PFSK-1 (cell line): ENCODE measurements around the gene DDAH1.

Experiments
- FOXP2 ChIP-seq: optimal IDR thresholded peaks from 2 replicates; pipeline ENCODE3; 2011; ENCODE audit warnings: borderline replicate concordance, control low read depth, inconsistent platforms; ENCODE audit not compliant: insufficient read depth; ENCODE audit errors: extremely low read length, extremely low read depth
- POLR2AphosphoS5 ChIP-seq: IDR thresholded peaks from 2 replicates; pipeline ENCODE4 v1.6.1; 2012; ENCODE audit warnings: low read depth, mild to moderate bottlenecking, control low read depth, low read length, moderate library complexity
- REST ChIP-seq, 2 experiments: IDR thresholded peaks; 2 replicates each; pipeline versions ENCODE4 v1.6.1 to v1.8.0; 2011 to 2012; ENCODE audit warnings: low read depth in 2 of 2, low read length in 2 of 2, control low read depth in 1 of 2, inconsistent platforms in 1 of 2, mild to moderate bottlenecking in 1 of 2, moderate library complexity in 1 of 2; ENCODE audit not compliant: insufficient read depth in 1 of 2
- SIN3A ChIP-seq: IDR thresholded peaks from 2 replicates; pipeline ENCODE4 v1.6.1; 2012; ENCODE audit warnings: mild to moderate bottlenecking, low read length, moderate library complexity, borderline replicate concordance; ENCODE audit not compliant: insufficient read depth
- TAF1 ChIP-seq: IDR thresholded peaks from 2 replicates; pipeline ENCODE4 v1.6.1; 2012; ENCODE audit warnings: low read length, control low read depth, borderline replicate concordance; ENCODE audit not compliant: insufficient read depth

DDAH1 gene

DNA sequence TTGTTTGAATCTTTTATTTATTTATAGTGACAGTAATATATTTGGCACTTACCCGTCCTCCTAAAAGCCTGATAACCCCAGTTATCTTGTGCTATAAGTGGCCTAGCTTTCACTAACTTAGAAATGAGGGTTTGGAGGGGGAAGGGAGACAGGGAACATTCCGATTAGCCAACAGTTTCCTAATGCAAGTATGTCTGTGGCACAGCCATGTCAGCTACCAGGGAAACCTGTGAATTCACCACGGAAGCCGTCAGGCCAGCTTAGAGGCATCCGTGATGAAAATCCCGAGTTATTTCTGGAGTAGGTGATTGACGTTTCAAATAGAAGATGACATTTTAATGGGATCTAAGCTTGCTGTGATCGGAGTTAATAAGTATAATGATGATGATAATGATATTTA lies 149.2 kb downstream of the DDAH1 start:
- TF ChIP-seq REST (IDR thresholded peaks at IDR 0.05; ENCODE audit: insufficient read depth in 1 of 2, low read depth in 2 of 2, low read length in 2 of 2) (no peak), TAF1 (no peak), SIN3A (no peak), FOXP2 (no peak), POLR2AphosphoS5 (no peak)

DNA sequence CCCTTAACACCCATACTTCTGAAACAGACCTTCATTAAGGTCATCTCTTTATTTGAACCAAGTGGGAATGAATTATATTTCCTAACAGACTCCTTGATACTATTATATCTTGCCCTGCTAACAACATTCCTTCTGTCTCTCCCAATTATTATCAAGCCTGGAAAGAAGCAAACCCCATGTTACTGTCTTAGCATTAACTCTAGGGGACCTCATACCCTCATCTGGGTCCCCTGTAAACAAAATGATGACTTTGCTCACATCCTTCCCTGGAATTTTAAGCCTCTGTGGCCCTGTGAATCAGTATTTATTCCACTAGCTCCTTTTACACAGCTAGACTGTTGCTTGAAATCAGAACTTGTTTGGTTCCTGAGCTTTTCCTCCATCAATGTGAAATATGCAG lies 150.2 kb downstream of the DDAH1 start:
- TF ChIP-seq REST (IDR thresholded peaks at IDR 0.05; ENCODE audit: insufficient read depth in 1 of 2, low read depth in 2 of 2, low read length in 2 of 2) (no peak), POLR2AphosphoS5 (no peak), SIN3A (no peak), TAF1 (no peak), FOXP2 (no peak)

- TF ChIP-seq FOXP2, result no peak
- TF ChIP-seq SIN3A, result no peak
- no peak for TF ChIP-seq TAF1
- TF ChIP-seq POLR2AphosphoS5, result no peak
- TF ChIP-seq REST (IDR thresholded peaks at IDR 0.05; ENCODE audit: insufficient read depth in 1 of 2, low read depth in 2 of 2, low read length in 2 of 2), result no peak
Measured at GRCh38 chr1:85313888-85314696, 150.9 kb downstream of the DDAH1 start.

GRCh38 chr1:85311818-85312217 lies 153.1 kb downstream of the DDAH1 start:
- TF ChIP-seq SIN3A (no peak), REST (IDR thresholded peaks at IDR 0.05; ENCODE audit: insufficient read depth in 1 of 2, low read depth in 2 of 2, low read length in 2 of 2) (no peak), TAF1 (no peak), FOXP2 (no peak), POLR2AphosphoS5 (no peak)
